HK-2 (cell line): ENCODE measurements around the gene ABHD13.
A peak's percentile ranks its signal among the peaks of the same experiment; 100 is the strongest.
"Not testable (repeated sequence)": the region's sequence is repeated elsewhere in the genome, so short reads cannot be mapped to it uniquely, and the experiment has no call there.

ENCODE experiments used
- DNase-seq: peaks from one replicate; pipeline ENCODE4 v3.0.0-alpha.2; 2018; ENCODE audit not compliant: unreplicated experiment

Gene ABHD13

DNA sequence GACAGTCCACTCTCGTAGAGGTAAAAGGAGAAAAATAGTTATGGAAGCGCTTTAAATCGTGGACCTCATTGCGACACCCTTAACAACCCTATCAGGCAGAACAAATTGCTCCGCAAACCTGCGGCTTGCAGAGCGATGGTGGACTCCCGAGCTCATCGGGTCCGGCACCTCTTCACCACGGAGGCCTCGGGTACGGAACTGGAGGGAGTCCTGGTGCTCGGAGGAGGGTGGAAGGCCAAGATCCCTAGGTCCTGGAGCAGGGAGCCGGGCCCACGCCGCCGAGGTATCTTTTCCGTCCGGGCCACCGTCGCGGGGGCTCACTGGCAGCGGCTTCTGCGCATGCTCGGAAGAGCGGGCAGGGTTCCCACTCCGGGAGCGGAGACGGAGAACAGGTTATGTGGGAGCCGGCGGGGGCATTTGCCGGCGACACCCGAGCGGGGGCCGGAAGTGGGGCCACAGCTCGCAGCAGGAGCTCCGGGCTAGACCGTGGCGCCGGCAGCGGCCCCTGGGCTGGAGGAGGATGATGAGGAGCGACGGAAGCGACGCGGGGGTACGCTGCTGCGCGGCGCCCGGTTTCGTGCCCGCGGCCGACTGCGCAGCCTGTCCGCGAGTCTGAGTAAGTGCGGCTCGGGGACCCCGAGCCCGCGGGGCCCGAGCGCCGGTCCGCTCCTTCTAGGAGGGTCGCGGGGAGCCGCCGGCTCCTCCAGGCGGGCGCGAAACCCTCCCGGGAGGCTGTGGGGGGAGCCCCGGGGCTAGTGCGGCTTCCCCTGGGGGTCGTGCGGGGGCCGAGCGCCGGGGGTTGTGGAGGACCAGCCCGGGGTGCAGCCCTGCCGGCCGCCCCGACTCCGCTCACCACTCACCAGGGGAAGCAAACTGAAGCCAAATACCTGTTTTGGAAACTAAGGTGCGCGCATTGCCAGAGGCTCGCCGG lies at the start of gene ABHD13:
TSS of gene ABHD13 (plus strand) at position 349 of the 931 bp plus-strand sequence. CDS start 10,827 bp downstream, outside the sequence.
- peak; percentile 89 for DNase-seq

DNA sequence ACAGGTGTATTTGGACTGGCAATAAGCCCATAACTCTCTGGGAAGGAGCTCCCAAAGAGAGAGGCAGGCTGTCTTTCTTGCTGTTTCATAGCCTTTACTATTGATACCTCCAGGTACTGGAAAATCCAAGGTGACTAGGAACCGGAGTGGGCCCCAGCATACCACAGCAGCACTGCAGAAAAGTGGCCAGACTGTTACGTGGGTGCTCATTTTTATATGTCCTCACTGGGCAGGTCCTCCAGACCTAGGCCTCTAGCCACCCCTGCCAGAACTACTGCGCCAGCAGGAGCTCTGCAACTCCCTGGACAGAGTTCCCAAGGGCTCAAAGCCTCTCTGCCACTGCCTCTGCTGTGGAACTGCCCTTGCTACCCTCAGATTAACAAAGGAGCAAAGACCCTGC lies 49.3 kb upstream of the ABHD13 start:
- DNase-seq = no peak

DNA sequence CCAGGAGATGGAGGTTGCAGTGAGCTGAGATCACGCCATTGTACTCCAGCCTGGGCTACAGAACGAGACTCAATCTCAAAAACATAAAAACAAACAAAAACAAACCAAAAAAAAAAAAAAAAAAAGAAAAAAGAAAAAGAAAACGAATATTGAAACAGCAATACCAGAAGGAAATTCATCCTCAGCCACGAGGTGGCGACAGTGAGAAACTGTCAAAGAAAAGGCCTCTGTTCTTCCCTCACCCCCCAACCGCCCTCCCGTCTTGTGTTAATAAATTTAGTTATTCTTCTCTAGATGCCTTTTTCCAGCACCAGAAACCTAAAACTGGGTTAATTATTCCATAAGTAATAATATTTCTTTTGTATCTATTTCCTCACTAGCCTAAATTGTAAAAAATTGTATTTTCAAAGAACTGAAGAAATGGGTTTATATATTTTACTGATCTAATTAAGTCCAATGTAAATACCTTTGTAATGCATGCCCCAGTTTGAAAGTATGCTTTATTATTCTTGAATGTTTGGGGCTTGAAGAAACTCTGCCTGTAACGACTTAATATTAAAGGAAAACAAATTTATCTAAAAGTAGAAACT lies 41.4 kb upstream of the ABHD13 start:
- DNase-seq = peak; percentile 8

- no peak for DNase-seq
Measured at GRCh38 chr13:108178078-108178477, 40.1 kb upstream of the ABHD13 start.

GRCh38 chr13:108182652-108183051 lies 35.5 kb upstream of the ABHD13 start:
- DNase-seq = no peak

GRCh38 chr13:108185223-108185622 lies 33.0 kb upstream of the ABHD13 start:
- no peak for DNase-seq

- no peak for DNase-seq
Measured at GRCh38 chr13:108188260-108188659, 29.9 kb upstream of the ABHD13 start.

DNA sequence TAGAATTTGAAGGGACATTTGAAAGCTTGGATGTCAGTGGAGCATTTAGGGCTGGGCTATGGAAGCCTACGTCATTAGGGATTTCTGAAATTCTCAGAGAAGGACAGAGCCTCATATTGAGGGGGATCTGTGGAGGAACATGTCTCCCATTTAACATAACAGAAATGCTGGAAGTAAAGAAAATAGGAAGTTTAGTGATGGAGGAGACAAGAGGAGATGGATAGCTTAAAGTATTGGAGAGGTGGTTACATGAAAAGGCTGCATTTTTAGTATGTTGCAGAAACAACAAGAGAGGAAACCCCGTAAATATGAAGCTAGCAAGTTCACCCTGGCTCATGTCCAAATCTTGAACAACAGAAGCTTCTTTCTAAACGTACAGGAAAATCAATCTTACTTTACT lies 27.3 kb upstream of the ABHD13 start:
- no peak for DNase-seq

DNA sequence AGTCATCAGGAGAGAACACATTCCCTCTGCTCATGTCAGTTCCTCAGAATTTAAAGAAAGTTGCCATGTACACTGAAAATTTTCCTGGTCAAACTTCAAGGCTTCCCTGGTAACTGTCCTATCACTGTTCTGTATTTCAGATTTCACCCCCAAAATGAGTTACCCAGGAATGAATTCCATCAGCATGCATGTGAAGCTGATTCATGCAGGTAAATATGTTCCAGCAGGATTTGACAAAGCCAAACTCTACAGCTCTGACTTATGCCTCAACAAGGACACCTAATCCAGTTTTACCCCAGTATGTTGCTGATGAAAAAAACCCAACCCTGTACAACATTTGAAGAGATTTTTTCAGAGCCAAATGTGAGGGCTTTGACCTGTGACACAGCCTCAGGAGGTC lies 24.4 kb upstream of the ABHD13 start:
- no peak for DNase-seq

- DNase-seq = no peak
Measured at GRCh38 chr13:108194435-108194936, 23.7 kb upstream of the ABHD13 start.

GRCh38 chr13:108195146-108195545 lies 23.0 kb upstream of the ABHD13 start:
- no peak for DNase-seq

- no peak for DNase-seq
Measured at GRCh38 chr13:108195861-108196260, 22.3 kb upstream of the ABHD13 start.

- DNase-seq = no peak
Measured at GRCh38 chr13:108200781-108201398, 17.3 kb upstream of the ABHD13 start.

DNA sequence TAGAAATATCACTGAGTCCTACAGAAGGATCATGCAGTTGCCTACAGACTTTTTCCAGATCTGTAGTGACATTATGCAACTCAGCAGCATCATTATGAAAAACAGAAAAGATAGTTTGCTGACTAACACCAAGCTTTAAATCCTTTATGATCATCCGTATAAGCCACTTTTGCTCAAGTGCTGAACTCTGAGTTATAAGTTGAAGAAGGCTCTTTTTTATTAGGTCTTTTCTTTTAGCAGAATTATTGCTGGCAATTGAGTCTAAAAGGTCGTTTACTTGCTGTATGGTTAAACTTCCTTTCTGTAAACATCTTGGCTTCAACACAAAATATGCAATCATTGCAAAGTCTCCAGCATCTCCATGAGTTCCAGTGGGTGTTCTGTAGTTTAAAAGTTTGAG lies 7.6 kb upstream of the ABHD13 start:
- no peak for DNase-seq

GRCh38 chr13:108212886-108213285 lies 5.3 kb upstream of the ABHD13 start:
- DNase-seq = no peak

DNA sequence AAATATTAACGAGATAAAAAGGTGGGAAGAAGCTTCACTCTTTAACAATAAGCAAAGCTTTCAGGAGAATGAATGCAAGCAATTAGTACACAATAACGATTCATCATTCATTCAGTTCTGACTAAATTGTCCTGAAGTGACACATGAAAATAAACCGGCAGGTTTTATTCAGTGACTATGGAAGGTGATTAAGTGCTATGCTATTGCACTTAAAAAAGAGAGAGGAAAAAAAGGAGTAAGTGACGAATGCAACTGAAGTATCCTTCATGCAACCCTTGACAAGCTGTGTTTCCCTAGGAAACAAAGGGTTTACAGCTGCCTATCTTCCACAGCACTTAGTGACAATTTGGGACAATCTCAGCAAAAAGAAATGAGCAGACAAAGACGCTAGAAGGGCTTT lies 4.2 kb upstream of the ABHD13 start:
- DNase-seq = no peak

DNA sequence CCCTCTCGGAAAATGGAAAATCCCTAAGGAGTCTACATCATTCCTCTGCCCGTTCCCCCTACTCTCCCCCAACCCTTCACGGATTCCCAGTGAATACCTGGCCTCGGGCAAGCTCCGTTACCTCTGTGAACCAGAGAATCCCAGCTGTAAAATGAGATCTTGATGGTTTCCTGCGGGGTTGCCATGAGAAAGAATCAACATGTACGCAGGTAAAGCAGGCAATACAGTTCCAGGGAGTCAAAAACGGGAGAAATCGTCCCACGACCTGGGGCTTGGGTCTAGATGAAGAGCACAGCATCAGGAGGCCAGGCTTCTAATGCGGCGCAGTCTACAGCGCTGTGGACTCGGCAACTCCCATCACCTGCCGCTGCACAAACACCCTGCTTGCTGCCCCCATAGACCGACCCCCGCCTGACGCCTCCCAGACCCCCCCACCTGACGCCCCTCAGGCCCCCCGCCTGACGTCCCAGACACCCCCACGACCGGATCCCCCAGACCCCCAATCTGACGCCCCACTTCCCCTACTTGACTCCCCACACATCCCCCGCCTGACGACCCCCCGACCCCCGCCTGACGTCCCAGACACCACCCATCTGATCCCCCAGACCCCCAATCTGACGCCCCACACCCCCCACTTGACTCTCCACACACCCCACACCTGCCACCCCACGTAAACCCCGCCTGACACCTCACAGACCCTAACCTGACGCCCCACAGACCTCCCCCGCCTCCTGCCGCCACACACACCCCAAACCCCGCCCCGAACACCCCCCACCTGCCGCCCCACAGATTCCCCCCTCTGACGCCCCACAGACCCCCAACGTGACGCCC lies 3.5 kb upstream of the ABHD13 start:
- no peak for DNase-seq

- peak; percentile 82 for DNase-seq
Measured at GRCh38 chr13:108215436-108215835, 2.8 kb upstream of the ABHD13 start, which contains the start of gene LIG4. LIG4 (minus strand) TSS chr13:108215536; CDS start chr13:108211268, 4,268 bp downstream.

- not testable (repeated sequence) for DNase-seq
Measured at GRCh38 chr13:108217307-108218043, 717 bp upstream of the ABHD13 start.

- no peak for DNase-seq
Measured at GRCh38 chr13:108220041-108220440, 1.8 kb downstream of the ABHD13 start.
